ENCODE data around the gene ZNF536.

Gene ZNF536

DNA sequence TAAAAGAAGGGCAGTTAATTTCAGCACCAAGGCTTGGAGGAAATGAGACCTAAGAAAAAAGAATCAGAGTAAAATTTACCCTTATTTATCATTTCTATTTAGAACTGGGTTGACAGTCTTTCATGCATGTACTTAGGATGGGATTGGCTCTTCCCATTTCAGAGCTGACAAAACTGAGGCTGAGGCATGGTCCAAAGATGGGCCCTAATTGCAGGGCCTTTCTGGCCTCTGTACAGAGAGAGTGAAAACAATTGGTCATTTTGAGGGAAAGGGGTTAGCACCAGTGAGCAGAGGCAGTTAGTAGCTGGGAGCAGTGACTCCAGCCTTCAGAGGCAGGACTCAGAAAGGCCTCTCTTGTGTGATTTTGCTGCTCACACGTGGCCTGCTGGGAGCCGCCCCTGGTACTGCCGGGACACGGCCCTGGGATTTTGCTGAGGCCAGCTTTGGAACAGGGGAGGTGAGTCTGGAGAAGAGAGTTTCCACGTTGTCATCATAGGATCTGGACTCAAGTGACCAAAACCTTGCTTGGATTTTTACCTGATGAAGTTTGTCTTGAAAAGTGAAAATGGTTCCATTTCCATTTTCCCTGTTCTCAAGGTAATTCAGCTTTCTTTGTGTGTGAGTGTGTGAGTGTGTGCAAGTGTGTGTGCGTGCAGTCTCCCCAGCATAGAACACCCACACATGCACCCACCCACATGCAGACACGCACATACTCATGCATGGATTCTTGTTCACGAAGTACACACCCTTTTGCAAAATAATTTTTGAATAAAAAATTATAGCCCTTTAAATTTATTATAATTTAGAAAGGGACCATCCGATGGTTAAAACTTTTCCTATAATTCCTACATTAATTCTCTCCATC, at the start of gene ZNF536:
TSS of gene ZNF536 (plus strand) at position 425 of the 865 bp plus-strand sequence. CDS start 71,179 bp downstream, outside the sequence.
- Histone ChIP-seq H3K9ac (ENCODE audit: low read length) (no peak within 1 kb of the TSS), H4K20me1 (ENCODE audit: insufficient read depth, low read length) (no peaks in the 10 kb centered on the region), H3K27ac (ENCODE audit: low read length) (no peak within 1 kb of the TSS), H3K27me3 (ENCODE audit: low read depth, low read length) (peaks cover 8% of the 10 kb centered on the region; the same call in 1 of the 2 replicates), H3K36me3 (replicated peaks; ENCODE audit: low read depth, low read length) (no peaks in the 10 kb centered on the region), H2AFZ (ENCODE audit: low read depth, low read length) (no peak within 1 kb of the TSS), H3K4me2 (ENCODE audit: low read length) (no peak within 1 kb of the TSS), H3K9me3 (ENCODE audit: insufficient read depth, low read length) (no peaks in the 10 kb centered on the region), H3K4me1 (ENCODE audit: low read length) (no peaks in the 10 kb centered on the region), H3K79me2 (ENCODE audit: low read length) (no peaks in the 10 kb centered on the region), H3K4me3 (ENCODE audit: low read length) (no peak within 1 kb of the TSS)
- TF ChIP-seq, protein P1, sequence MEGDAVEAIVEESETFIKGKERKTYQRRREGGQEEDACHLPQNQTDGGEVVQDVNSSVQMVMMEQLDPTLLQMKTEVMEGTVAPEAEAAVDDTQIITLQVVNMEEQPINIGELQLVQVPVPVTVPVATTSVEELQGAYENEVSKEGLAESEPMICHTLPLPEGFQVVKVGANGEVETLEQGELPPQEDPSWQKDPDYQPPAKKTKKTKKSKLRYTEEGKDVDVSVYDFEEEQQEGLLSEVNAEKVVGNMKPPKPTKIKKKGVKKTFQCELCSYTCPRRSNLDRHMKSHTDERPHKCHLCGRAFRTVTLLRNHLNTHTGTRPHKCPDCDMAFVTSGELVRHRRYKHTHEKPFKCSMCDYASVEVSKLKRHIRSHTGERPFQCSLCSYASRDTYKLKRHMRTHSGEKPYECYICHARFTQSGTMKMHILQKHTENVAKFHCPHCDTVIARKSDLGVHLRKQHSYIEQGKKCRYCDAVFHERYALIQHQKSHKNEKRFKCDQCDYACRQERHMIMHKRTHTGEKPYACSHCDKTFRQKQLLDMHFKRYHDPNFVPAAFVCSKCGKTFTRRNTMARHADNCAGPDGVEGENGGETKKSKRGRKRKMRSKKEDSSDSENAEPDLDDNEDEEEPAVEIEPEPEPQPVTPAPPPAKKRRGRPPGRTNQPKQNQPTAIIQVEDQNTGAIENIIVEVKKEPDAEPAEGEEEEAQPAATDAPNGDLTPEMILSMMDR (IDR thresholded peaks at IDR 0.05; ENCODE audit: low read depth, low read length) = no peak
- no peak for TF ChIP-seq EZH2phosphoT487 (IDR thresholded peaks at IDR 0.05; ENCODE audit: low read depth)

DNA sequence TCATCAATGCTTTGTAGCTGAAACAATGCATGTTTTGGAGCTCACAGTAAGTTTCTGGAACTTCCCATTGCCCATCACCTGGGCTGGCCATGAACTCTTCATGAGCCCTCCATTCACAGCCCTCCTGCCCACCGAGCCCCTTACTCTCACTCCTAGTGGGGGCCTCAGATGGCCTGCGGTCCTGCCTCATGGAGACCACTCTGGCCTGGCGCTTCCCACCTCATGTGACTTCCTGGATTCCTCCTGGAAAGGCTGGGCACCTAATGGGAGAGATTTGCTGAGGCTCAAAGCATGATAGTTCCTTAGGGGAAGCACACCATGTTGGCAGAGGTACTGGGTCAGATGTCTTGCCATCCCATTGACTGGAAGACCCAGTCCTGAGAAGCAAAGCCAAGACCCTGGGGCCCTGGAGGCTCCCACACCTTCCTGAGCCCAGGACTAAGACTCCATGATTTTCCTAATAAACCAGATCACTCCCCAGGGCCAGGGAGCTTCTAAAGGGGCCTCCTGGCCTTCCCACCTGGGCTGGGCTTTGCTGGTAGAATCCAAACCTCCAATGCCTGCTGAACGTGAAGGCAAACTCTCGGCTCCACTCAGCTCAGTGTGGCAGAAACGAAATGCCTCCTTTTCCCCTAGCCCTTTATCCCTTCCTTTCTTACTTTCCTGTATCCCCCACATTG, 49.4 kb upstream of the ZNF536 start:
- Histone ChIP-seq H3K27ac (ENCODE audit: low read length) (no peak overlapping the region), H2AFZ (ENCODE audit: low read depth, low read length) (no peak overlapping the region), H3K4me3 (ENCODE audit: low read length) (no peak overlapping the region), H3K27me3 (ENCODE audit: low read depth, low read length) (no peaks in the 10 kb centered on the region), H3K9me3 (ENCODE audit: insufficient read depth, low read length) (no peaks in the 10 kb centered on the region), H3K4me2 (ENCODE audit: low read length) (no peak overlapping the region), H3K79me2 (ENCODE audit: low read length) (no peaks in the 10 kb centered on the region), H3K9ac (ENCODE audit: low read length) (no peak overlapping the region), H3K36me3 (replicated peaks; ENCODE audit: low read depth, low read length) (no peaks in the 10 kb centered on the region), H3K4me1 (ENCODE audit: low read length) (no peaks in the 10 kb centered on the region), H4K20me1 (ENCODE audit: insufficient read depth, low read length) (no peaks in the 10 kb centered on the region)
- no peak for TF ChIP-seq EZH2phosphoT487 (IDR thresholded peaks at IDR 0.05; ENCODE audit: low read depth)
- TF ChIP-seq, protein P1 (IDR thresholded peaks at IDR 0.05; ENCODE audit: low read depth, low read length) = no peak

DNA sequence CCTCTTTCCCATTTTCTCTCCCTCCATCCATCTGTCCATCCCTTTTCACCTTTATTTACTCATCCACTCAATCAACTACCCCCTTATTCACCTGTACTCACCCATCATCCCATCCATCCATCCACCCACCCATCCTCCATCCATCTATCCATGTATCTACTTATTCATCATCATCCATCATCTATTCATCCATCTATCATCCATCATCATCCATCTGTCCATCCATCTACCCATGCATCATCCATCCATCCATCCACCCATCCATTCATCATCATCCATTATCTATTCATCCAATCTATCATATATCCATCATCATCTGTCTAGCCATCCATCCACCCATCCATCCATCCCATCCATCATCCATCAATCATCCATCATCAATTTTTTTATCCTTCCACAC, 48.3 kb upstream of the ZNF536 start:
- H3K36me3 ChIP-seq (replicated peaks; ENCODE audit: low read depth, low read length) = no peaks in the 10 kb centered on the region
- no peaks in the 10 kb centered on the region for H3K4me1 ChIP-seq (ENCODE audit: low read length)
- H4K20me1 ChIP-seq (ENCODE audit: insufficient read depth, low read length) = no peaks in the 10 kb centered on the region
- no peaks in the 10 kb centered on the region for H3K79me2 ChIP-seq (ENCODE audit: low read length)
- H3K9me3 ChIP-seq (ENCODE audit: insufficient read depth, low read length) = no peaks in the 10 kb centered on the region
- no peak overlapping the region for H3K27ac ChIP-seq (ENCODE audit: low read length)
- no peak overlapping the region for H3K9ac ChIP-seq (ENCODE audit: low read length)
- H3K4me3 ChIP-seq (ENCODE audit: low read length) = no peak overlapping the region
- H3K27me3 ChIP-seq (ENCODE audit: low read depth, low read length) = peaks cover 6% of the 10 kb centered on the region
- no peak overlapping the region for H3K4me2 ChIP-seq (ENCODE audit: low read length)
- no peak overlapping the region for H2AFZ ChIP-seq (ENCODE audit: low read depth, low read length)
- TF ChIP-seq, protein P1 (IDR thresholded peaks at IDR 0.05; ENCODE audit: low read depth, low read length) = no peak
- no peak for TF ChIP-seq EZH2phosphoT487 (IDR thresholded peaks at IDR 0.05; ENCODE audit: low read depth)

DNA sequence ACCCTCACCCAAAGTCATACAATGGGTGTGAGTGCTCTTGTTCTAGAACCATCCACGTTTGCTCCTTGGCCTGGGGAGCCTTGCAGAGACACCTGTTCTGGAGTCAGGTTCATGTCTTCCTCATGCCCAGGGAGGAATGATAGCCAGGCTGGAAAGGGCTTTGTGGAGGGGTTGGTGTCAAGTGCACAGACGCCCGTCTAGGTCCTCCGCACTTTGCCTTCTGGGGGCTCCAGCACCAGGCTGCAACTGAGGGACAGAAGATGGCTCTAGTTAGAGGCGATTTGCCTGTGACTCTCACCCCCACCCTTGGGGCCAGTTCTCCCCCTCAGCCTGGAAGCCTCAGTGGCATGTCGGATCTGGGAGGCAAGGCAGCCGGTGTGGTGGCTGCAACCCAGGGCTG, 47.2 kb upstream of the ZNF536 start:
- H4K20me1 ChIP-seq (ENCODE audit: insufficient read depth, low read length) = no peaks in the 10 kb centered on the region
- no peak for TF ChIP-seq EZH2phosphoT487 (IDR thresholded peaks at IDR 0.05; ENCODE audit: low read depth)
- TF ChIP-seq, protein P1 (IDR thresholded peaks at IDR 0.05; ENCODE audit: low read depth, low read length) = no peak
- no peak overlapping the region for H3K4me2 ChIP-seq (ENCODE audit: low read length)
- no peak overlapping the region for H3K9ac ChIP-seq (ENCODE audit: low read length)
- no peaks in the 10 kb centered on the region for H3K79me2 ChIP-seq (ENCODE audit: low read length)
- no peak overlapping the region for H2AFZ ChIP-seq (ENCODE audit: low read depth, low read length)
- no peaks in the 10 kb centered on the region for H3K4me1 ChIP-seq (ENCODE audit: low read length)
- no peak overlapping the region for H3K27ac ChIP-seq (ENCODE audit: low read length)
- H3K27me3 ChIP-seq (ENCODE audit: low read depth, low read length) = peaks cover 11% of the 10 kb centered on the region
- H3K9me3 ChIP-seq (ENCODE audit: insufficient read depth, low read length) = no peaks in the 10 kb centered on the region
- H3K36me3 ChIP-seq (replicated peaks; ENCODE audit: low read depth, low read length) = no peaks in the 10 kb centered on the region
- H3K4me3 ChIP-seq (ENCODE audit: low read length) = no peak overlapping the region

All from OCI-LY3 (cell line).